Caki2 (cell line): ENCODE measurements around the gene CASD1. TPM values are rescaled to one million over a fixed set of nuclear protein-coding genes. Genes with fewer than 3 reads are reported as not detected.

ENCODE experiments used
- total RNA-seq: library from RNA; depleted of rRNA; stranded (reverse); fragments of >200 nt; shearing (Covaris generic); gene quantifications from 2 replicates; pipeline ENCODE4 v1.2.3, GENCODE V29; 2014; ENCODE audit warnings: low replicate concordance; rRNA removed

CASD1 gene
- total RNA-seq, 1 experiment from 2014 or later = 13.3 TPM

Other genes starting within 250 kb of the CASD1 start
- gene COL1A2, start 114.9 kb upstream of the CASD1 start, total RNA-seq = 0.09 TPM in 1 of 2 replicates, not detected in the other
- gene SGCE, start 146.3 kb downstream of the CASD1 start, total RNA-seq = 53.1 and 59.8 TPM in 2 replicates